ENCODE results near the gene GLCE. TPM values are rescaled to one million over a fixed set of nuclear protein-coding genes. Genes with fewer than 3 reads are reported as not detected.

The GLCE gene
- total RNA-seq, 1 donor from 2014 or later, result 23.8 TPM

DNA sequence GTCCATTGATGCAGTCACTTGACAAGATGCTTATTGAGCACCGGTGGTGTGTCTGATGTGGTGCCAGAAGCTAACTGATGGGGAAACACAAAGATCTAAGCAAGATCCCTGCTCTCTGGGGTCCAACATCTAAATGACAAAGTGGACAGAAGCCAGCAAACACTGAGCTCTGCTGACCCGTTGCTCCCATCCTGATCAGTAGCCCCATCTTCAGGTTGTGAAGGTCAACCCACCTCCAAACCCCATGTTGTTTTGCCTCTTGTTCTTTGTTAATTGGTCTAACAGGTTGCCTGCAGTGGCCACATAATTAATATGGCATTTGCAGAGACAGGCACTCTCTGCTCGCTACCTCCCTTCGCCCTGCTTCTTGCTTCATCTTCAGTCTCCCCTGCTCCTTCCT lies 21.5 kb upstream of the GLCE start:
- intact Hi-C loops (cut with DNase I), result no loop called here
- Histone ChIP-seq H3K9me3 (no peaks in the 10 kb centered on the region), H3K27me3 (no peaks in the 10 kb centered on the region), H3K27ac (no peak overlapping the region), H3K4me1 (no peaks in the 10 kb centered on the region), H3K4me3 (no peak overlapping the region), H3K36me3 (no peaks in the 10 kb centered on the region)
- TF ChIP-seq, protein P1, sequence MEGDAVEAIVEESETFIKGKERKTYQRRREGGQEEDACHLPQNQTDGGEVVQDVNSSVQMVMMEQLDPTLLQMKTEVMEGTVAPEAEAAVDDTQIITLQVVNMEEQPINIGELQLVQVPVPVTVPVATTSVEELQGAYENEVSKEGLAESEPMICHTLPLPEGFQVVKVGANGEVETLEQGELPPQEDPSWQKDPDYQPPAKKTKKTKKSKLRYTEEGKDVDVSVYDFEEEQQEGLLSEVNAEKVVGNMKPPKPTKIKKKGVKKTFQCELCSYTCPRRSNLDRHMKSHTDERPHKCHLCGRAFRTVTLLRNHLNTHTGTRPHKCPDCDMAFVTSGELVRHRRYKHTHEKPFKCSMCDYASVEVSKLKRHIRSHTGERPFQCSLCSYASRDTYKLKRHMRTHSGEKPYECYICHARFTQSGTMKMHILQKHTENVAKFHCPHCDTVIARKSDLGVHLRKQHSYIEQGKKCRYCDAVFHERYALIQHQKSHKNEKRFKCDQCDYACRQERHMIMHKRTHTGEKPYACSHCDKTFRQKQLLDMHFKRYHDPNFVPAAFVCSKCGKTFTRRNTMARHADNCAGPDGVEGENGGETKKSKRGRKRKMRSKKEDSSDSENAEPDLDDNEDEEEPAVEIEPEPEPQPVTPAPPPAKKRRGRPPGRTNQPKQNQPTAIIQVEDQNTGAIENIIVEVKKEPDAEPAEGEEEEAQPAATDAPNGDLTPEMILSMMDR (IDR thresholded peaks at IDR 0.05), result no peak
- DNase-seq (no peak), ATAC-seq (no peak)

DNA sequence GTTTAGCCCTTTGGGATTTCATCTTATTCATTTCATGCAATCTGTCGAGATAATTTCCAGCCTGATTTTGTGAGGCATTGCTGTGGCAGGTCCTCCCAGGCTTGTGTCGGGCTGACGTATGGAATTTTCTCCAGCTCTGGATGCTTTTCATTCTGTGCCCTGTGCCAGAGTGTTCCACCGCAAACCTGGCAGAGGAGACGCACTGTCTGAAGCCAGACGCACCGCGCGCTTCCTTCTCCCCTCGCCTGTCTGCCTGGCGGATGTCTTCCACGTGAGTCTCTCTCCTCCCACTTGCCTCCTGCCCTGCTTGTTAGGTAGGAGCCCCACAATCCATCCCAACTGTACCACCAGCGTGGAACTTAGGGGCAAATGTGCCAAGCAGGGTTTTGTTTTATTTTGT lies 20.1 kb upstream of the GLCE start:
- Histone ChIP-seq H3K4me1 (no peaks in the 10 kb centered on the region), H3K36me3 (no peaks in the 10 kb centered on the region), H3K9me3 (no peaks in the 10 kb centered on the region), H3K27ac (no peak overlapping the region), H3K27me3 (no peaks in the 10 kb centered on the region), H3K4me3 (no peak overlapping the region)
- intact Hi-C loops (cut with DNase I), result no loop called here
- ATAC-seq (no peak), DNase-seq (no peak)
- TF ChIP-seq, protein P1 (IDR thresholded peaks at IDR 0.05), result no peak

DNA sequence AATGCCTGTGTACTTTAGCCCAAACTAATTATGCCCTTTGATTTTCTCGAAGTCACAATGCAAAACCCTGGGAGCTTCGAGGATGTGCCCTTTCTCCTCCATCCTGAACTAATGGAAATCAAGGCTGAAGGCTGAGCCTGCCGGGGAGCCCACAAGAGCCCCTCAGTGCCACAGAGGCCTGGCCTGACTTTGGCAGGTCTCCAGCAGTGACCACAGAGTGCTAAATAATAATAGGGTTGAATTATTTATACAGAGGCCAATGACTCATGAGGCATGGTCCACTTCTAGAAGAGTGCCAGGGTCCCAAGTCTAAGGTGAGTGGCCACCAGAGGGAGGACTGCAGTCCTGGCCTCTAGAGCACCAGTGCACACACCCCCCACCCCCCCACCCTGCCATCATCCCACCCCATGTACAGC lies 19.1 kb upstream of the GLCE start:
- TF ChIP-seq, protein P1 (IDR thresholded peaks at IDR 0.05), result no peak
- Histone ChIP-seq H3K27me3 (no peaks in the 10 kb centered on the region), H3K4me3 (no peak overlapping the region), H3K36me3 (no peaks in the 10 kb centered on the region), H3K27ac (no peak overlapping the region), H3K9me3 (no peaks in the 10 kb centered on the region), H3K4me1 (no peaks in the 10 kb centered on the region)
- DNase-seq (no peak), ATAC-seq (no peak)
- intact Hi-C loops (cut with DNase I), result no loop called here

DNA sequence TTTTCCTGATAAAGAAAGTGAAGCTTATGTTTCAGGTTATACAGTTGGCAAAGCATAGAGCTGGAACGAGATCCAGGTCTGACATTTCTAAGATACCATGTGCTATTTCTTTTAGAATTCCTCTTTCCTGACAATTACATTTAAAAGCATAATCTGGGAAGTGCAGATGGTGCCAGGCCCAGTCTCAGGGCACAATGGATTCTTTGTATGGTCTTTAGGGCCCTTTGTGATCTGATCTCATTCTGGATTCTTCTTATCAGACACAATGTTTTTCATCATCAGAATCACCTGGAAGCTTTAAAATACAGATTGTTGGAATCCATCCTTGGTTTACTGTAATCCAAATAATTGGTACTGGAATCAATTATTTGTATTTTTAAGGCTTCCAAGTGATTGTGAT lies 18.6 kb upstream of the GLCE start:
- H3K4me1 ChIP-seq, result no peaks in the 10 kb centered on the region
- H3K27me3 ChIP-seq, result no peaks in the 10 kb centered on the region
- H3K27ac ChIP-seq, result no peak overlapping the region
- no peaks in the 10 kb centered on the region for H3K36me3 ChIP-seq
- intact Hi-C loops (cut with DNase I), result no loop called here
- ATAC-seq (no peak), DNase-seq (no peak)
- TF ChIP-seq, protein P1 (IDR thresholded peaks at IDR 0.05), result no peak
- no peaks in the 10 kb centered on the region for H3K9me3 ChIP-seq
- H3K4me3 ChIP-seq, result no peak overlapping the region

DNA sequence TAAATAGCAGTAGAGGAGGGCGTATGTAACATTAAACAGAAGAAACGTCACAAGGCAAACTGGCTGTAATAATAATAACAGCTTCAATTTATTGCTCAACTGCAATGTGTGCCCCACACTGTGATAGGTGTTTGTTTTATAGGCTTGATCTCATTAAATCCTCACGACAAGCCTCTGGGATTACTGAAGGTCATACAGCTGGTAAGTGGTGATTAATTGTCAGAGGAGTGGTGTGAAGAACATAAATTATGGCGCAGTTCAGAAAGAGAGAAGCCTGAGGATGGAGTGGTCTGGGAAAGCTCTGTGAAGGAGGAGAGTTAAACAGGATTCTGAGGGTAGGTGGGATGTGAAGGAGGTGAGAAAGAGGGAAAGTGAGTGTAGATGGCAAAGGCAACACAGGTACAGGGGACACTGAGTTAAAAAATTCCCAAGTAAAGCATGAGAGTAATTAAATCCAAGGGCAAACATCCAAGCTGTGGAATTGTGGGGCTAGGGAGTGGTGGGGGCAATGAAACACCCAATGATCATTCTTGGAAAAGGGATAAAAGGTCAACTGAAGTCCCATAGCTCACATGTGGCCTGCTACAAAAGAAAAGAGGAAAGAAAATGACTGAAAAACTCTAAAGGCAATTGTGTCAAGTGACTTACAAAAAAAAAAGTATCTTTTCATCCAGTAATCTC lies 16.5 kb upstream of the GLCE start:
- H3K27me3 ChIP-seq, result no peaks in the 10 kb centered on the region
- H3K4me3 ChIP-seq, result no peak overlapping the region
- ATAC-seq (no peak), DNase-seq (no peak)
- intact Hi-C loops (cut with DNase I), result no loop called here
- no peaks in the 10 kb centered on the region for H3K9me3 ChIP-seq
- no peaks in the 10 kb centered on the region for H3K4me1 ChIP-seq
- no peaks in the 10 kb centered on the region for H3K36me3 ChIP-seq
- H3K27ac ChIP-seq, result no peak overlapping the region
- TF ChIP-seq, protein P1 (IDR thresholded peaks at IDR 0.05), result no peak

DNA sequence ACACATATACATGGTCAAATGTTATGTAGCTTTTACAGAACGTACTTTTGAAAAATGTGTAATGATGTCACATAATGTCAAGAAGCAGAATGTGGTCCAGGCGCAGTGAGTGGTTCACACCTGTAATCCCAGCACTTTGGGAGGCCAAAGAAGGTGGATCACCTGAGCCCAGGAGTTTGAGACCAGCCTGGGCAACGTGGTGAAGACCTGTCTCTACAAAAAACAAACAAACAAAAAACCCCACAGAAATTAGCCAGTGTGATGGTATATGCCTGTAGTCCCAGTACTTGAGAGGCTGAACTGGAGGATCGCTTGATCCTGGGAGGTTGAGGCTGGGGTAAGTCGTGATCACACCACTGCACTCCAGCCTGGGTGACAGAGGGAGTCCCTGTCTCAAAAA lies 15.9 kb upstream of the GLCE start:
- Histone ChIP-seq H3K27ac (no peak overlapping the region), H3K4me1 (no peaks in the 10 kb centered on the region), H3K27me3 (no peaks in the 10 kb centered on the region), H3K9me3 (no peaks in the 10 kb centered on the region), H3K36me3 (no peaks in the 10 kb centered on the region), H3K4me3 (no peak overlapping the region)
- no peak for DNase-seq
- TF ChIP-seq, protein P1 (IDR thresholded peaks at IDR 0.05), result no peak
- intact Hi-C loops (cut with DNase I), result no loop called here
- no peak for ATAC-seq
